T-cell (primary cell): ENCODE results near the gene SGCG. TPM values are rescaled to one million over a fixed set of nuclear protein-coding genes. Genes with fewer than 3 reads are reported as not detected.

Experiments used
- ATAC-seq, 4 experiments: fragments of 200-7000 bp in 3 of 4; fragments of 150-1000 bp in 1 of 4; cut with Tn5 transposase; replicated peaks in 1 of 4; 1 replicate in 3 of 4; 2 replicates in 1 of 4; pipeline ENCODE4 v1.10.0; 2021; ENCODE audit warnings: moderate library complexity in 3 of 4, mild to moderate bottlenecking in 2 of 4, moderate number of reproducible peaks in 1 of 4
- CTCF ChIA-PET, 2 donors: fragments of 300-600 bp; sonication (Branson Sonifier 250); formaldehyde crosslinking; loops; one replicate each; lab custom pipeline; 2022; ENCODE audit warnings: antibody characterized with exemption in 2 of 2; lab: Charles Lee
- POLR2A ChIA-PET, 2 donors: fragments of 300-600 bp; sonication (Branson Sonifier 250); formaldehyde crosslinking; loops; one replicate each; lab custom pipeline; 2022; ENCODE audit warnings: antibody characterized with exemption in 2 of 2; lab: Charles Lee
- DNase-seq, 35 experiments: peaks; one replicate each; pipeline versions ENCODE4 v3.0.0 to v3.0.0-alpha.2; 2013 to 2023
- H3K27ac ChIP-seq: one replicate; pipeline ENCODE4 v1.5.1; 2013; ENCODE audit warnings: low read length
- H3K27me3 ChIP-seq, 2 experiments: replicated peaks in 1 of 2; 1 replicate in 1 of 2; 2 replicates in 1 of 2; pipeline versions ENCODE4 v1.6.1 to v1.7.0; 2013; ENCODE audit warnings: low read length in 1 of 2, mixed read lengths in 1 of 2; ENCODE audit not compliant: control insufficient read depth in 2 of 2, insufficient read depth in 2 of 2; ENCODE audit errors: extremely low read depth in 1 of 2
- H3K36me3 ChIP-seq, 2 donors: 1 replicate in 1 of 2; 2 replicates in 1 of 2; pipeline versions ENCODE4 v1.6.1 to v1.7.0; 2013; ENCODE audit warnings: low read length in 1 of 2; ENCODE audit not compliant: control insufficient read depth in 2 of 2, insufficient read depth in 1 of 2; ENCODE audit errors: extremely low read depth in 1 of 2
- H3K4me1 ChIP-seq, 2 experiments: 1 replicate in 1 of 2; 2 replicates in 1 of 2; pipeline versions ENCODE4 v1.6.1 to v1.7.0; 2013; ENCODE audit warnings: low read length in 2 of 2, mixed read lengths in 1 of 2; ENCODE audit not compliant: insufficient read depth in 2 of 2, control insufficient read depth in 1 of 2; ENCODE audit errors: extremely low read depth in 1 of 2
- H3K4me3 ChIP-seq, 2 donors: 1 replicate in 1 of 2; 2 replicates in 1 of 2; pipeline versions ENCODE4 v1.5.1 to v1.7.0; 2013; ENCODE audit warnings: mild to moderate bottlenecking in 2 of 2, low read length in 1 of 2, moderate library complexity in 1 of 2; ENCODE audit not compliant: control insufficient read depth in 1 of 2; ENCODE audit errors: extremely low read depth in 1 of 2
- H3K9me3 ChIP-seq: 2 replicates; pipeline ENCODE4 v1.7.0; 2013
- H3K27ac Mint-ChIP-seq, 2 donors: one replicate each; pipeline ENCODE4 v1.8.0; 2020 to 2021; ENCODE audit warnings: mild to moderate bottlenecking in 2 of 2, mixed read lengths in 2 of 2
- H3K27me3 Mint-ChIP-seq, 2 donors: one replicate each; pipeline ENCODE4 v1.8.0; 2021 to 2022; ENCODE audit warnings: mixed read lengths in 2 of 2
- H3K36me3 Mint-ChIP-seq: one replicate; pipeline ENCODE4 v1.8.0; 2021; ENCODE audit warnings: mixed read lengths
- H3K4me1 Mint-ChIP-seq, 3 donors: one replicate each; pipeline ENCODE4 v1.8.0; 2020 to 2022; ENCODE audit warnings: mixed read lengths in 3 of 3, mild to moderate bottlenecking in 1 of 3
- H3K4me3 Mint-ChIP-seq, 3 donors: one replicate each; pipeline ENCODE4 v1.8.0; 2020 to 2022; ENCODE audit warnings: mild to moderate bottlenecking in 3 of 3, mixed read lengths in 3 of 3, moderate library complexity in 3 of 3
- H3K9me3 Mint-ChIP-seq, 3 donors: one replicate each; pipeline ENCODE4 v1.8.0; 2020 to 2022; ENCODE audit warnings: mixed read lengths in 3 of 3
- WGBS: methylation state at CpG from one replicate; pipeline ENCODE4 v1.1.5; 2013; ENCODE audit warnings: missing lambda C conversion rate; ENCODE audit not compliant: insufficient coverage; 5-methylcytosine and 5-hydroxymethylcytosine counted together
- total RNA-seq, 35 experiments: library from RNA in 6 of 35; stranded (reverse) in 6 of 35; fragments of 120-200 nt in 1 of 35; gene quantifications; one replicate each; pipeline versions ENCODE4 v1.2.1 to v1.2.4 and lab custom pipeline; 2013 to 2026

Gene SGCG
- total RNA-seq, 5 donors from 2014 or later (not counting 1 experiment from before 2014, with no cell fraction given): not detected

DNA sequence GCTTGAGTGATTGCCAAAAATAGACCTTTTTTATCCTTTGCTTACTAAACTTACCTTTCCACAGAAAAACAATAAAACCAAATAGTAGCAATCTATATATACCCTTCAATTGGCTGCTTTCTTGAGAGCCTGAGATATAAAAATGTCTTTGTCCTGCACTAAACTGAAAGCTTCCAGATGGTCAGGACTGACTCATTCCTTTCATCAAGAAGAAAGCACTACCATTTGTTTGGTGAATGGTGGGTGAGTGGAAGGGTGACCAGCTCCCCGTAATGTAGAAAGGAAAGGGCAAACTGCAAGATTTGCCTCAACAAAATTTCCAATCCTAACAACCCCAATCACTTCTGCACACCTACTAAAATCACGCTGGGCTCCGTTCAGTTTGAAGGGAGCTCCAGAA is 184.9 kb downstream of the SGCG start:
- Histone ChIP-seq H3K27ac (no peak overlapping the region), H3K36me3 (peaks cover 10 to 74% of the 10 kb centered on the region in 2 donors), H3K9me3 (no peaks in the 10 kb centered on the region), H3K4me1 (no peaks in the 10 kb centered on the region), H3K4me3 (no peak overlapping the region), H3K27me3 (no peaks in the 10 kb centered on the region)
- ATAC-seq (no peak), DNase-seq (no peak)
- Mint-ChIP-seq H3K27me3 (no peaks in the 10 kb centered on the region), H3K9me3 (no peaks in the 10 kb centered on the region), H3K4me3 (no peak overlapping the region), H3K27ac (no peak overlapping the region), H3K36me3 (peaks cover 75% of the 10 kb centered on the region), H3K4me1 (peaks cover 0 to 6% (median 0%) of the 10 kb centered on the region in 3 donors)
- ChIA-PET CTCF (no interaction called here), POLR2A (interaction anchor here in 1 of 2 donors (0.6 kb wide), 1 partner anchor 14 kb away, joined by 3 read pairs; no protein-coding TSS in a partner anchor)
- WGBS: no CpG with 5 or more reads among the region's 3 CpGs

- WGBS: 100% methylated on average over 1 of the region's 6 CpGs
- CTCF ChIA-PET: no interaction called here
- H3K9me3 ChIP-seq: no peaks in the 10 kb centered on the region
Observed at GRCh38 chr13:23367907-23368306, 187.1 kb downstream of the SGCG start.

DNA sequence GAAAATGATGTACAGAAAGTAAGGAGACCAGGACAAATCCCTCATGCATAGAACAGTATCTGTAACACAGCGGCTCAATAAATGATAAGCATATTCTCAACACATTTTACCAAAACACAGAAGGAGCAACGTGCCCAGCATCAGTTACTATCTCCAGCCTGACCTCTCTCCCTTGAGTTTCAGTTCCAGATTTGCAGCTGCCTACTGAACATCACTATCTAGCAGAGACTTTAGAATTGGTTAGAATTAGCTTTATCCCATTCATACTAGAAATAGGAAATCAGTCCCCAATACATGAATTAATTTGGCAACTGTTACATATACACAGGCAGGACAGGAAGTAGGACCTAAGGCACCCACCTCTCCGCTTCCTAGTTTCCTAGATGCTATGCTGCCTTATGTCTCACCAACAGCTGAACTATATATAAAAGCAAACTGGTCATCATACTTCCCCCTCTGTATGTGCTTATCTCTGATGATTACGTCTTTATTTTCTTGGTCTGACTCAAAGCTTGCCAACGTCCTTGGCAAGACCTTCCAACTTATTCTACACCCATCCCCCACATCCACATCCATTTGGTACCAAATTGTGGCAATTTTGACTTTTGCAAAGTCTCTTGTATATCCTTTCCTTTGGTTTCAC is 191.6 kb downstream of the SGCG start:
- ChIA-PET POLR2A (no interaction called here), CTCF (interaction anchor here in 1 of 2 donors (1.2 kb wide), 1 partner anchor 530 kb away, joined by 3 read pairs; no protein-coding TSS in a partner anchor)
- Histone ChIP-seq H3K4me1 (peaks cover 7 to 20% of the 10 kb centered on the region in 2 experiments), H3K36me3 (peaks cover 15 to 31% of the 10 kb centered on the region in 2 donors), H3K27me3 (no peaks in the 10 kb centered on the region), H3K27ac (no peak overlapping the region), H3K4me3 (no peak overlapping the region), H3K9me3 (no peaks in the 10 kb centered on the region)
- Mint-ChIP-seq H3K9me3 (no peaks in the 10 kb centered on the region), H3K4me3 (peak overlapping the region in 1 of 3 donors; percentile 2), H3K36me3 (peaks cover 41% of the 10 kb centered on the region), H3K27ac (no peak overlapping the region), H3K27me3 (no peaks in the 10 kb centered on the region), H3K4me1 (peaks cover 31 to 40% (median 39%) of the 10 kb centered on the region in 3 donors)
- DNase-seq: no peak
- no peak for ATAC-seq
- 53% methylated on average over 4 of the region's 5 CpGs for WGBS

More at GRCh38 chr13:23367907-23368306, 187.1 kb downstream of the SGCG start:
- H3K4me1 ChIP-seq: peaks cover 0 to 2% of the 10 kb centered on the region in 2 experiments
- no peak overlapping the region for H3K4me3 ChIP-seq
- no peak overlapping the region for H3K27ac Mint-ChIP-seq
- no peak overlapping the region for H3K27ac ChIP-seq
- POLR2A ChIA-PET: interaction anchor here in 1 of 2 donors (0.6 kb wide), 1 partner anchor 378 kb away, joined by 5 read pairs; no protein-coding TSS in a partner anchor
- no peak overlapping the region for H3K4me3 Mint-ChIP-seq
- DNase-seq (no peak), ATAC-seq (no peak)
- peaks cover 77% of the 10 kb centered on the region for H3K36me3 Mint-ChIP-seq
- no peaks in the 10 kb centered on the region for H3K27me3 ChIP-seq
- no peaks in the 10 kb centered on the region for H3K27me3 Mint-ChIP-seq
- H3K9me3 Mint-ChIP-seq: no peaks in the 10 kb centered on the region
- peaks cover 17 to 66% of the 10 kb centered on the region in 2 donors for H3K36me3 ChIP-seq
- peaks cover 11 to 23% (median 13%) of the 10 kb centered on the region in 3 donors for H3K4me1 Mint-ChIP-seq
